Psoas muscle (tissue), 8 donors: ENCODE data around the gene ADAMTS3. TPM values are rescaled to one million over a fixed set of nuclear protein-coding genes. Genes with fewer than 3 reads are reported as not detected.

ENCODE experiments used
- ATAC-seq, 4 donors: fragments of 200-7000 bp; cut with Tn5 transposase; one replicate each; pipeline ENCODE4 v1.9.1; 2020; ENCODE audit warnings: moderate library complexity in 3 of 4, mild to moderate bottlenecking in 2 of 4
- DNase-seq, 2 donors: peaks; one replicate each; pipeline ENCODE4 v3.0.0-alpha.2; 2020
- H3K27ac ChIP-seq: fragments of 200-600 bp; one replicate; pipeline ENCODE4 v1.8.0; 2022
- H3K27me3 ChIP-seq, 3 donors: fragments of 200-600 bp in 1 of 3; one replicate each; pipeline versions ENCODE4 v1.6.1 to v1.8.0; 2013 to 2022; ENCODE audit warnings: low read length in 2 of 3, mild to moderate bottlenecking in 2 of 3, moderate library complexity in 1 of 3; ENCODE audit not compliant: insufficient read depth in 3 of 3
- H3K36me3 ChIP-seq, 2 donors: fragments of 200-600 bp in 1 of 2; one replicate each; pipeline versions ENCODE4 v1.6.1 to v1.8.0; 2013 to 2022; ENCODE audit warnings: low read depth in 1 of 2, mild to moderate bottlenecking in 1 of 2, moderate library complexity in 1 of 2; ENCODE audit not compliant: insufficient read depth in 1 of 2
- H3K4me1 ChIP-seq: fragments of 200-600 bp; one replicate; pipeline ENCODE4 v1.8.0; 2022
- H3K4me3 ChIP-seq: fragments of 200-600 bp; one replicate; pipeline ENCODE4 v1.8.0; 2022; ENCODE audit warnings: mild to moderate bottlenecking
- H3K9me3 ChIP-seq: fragments of 200-600 bp; one replicate; pipeline ENCODE4 v1.8.0; 2022
- WGBS, 3 donors: extraction: QIAGEN DNeasy Blood & Tissue Kit; methylation state at CpG; one replicate each; pipeline versions ENCODE4 v1.1.6 to v1.1.7; 2013; 5-methylcytosine and 5-hydroxymethylcytosine counted together
- intact Hi-C, 2 donors: fragments of 100-400 bp; cut with DNase I; formaldehyde crosslinking; loops; one replicate each; pipeline versions ENCODE4 v1.11.0 to v1.14.2; 2022
- polyA plus RNA-seq, 3 donors: library from polyadenylated mRNA; stranded (reverse); fragments of 200-250 nt; gene quantifications; one replicate each; pipeline ENCODE4 v1.2.3, GENCODE V29; 2013
- total RNA-seq, 4 donors: library from RNA; stranded (reverse); fragmentation: NEBNext Ultra II Directional in 2 of 4; extraction: Animal tissue kit (Norgen Biotek cat#: 25700) in 2 of 4; gene quantifications; one replicate each; pipeline versions ENCODE4 v1.2.1 to v1.2.4, GENCODE V29; 2021 to 2023
- TF ChIP-seq, protein P1 (sequence below): fragments of 200-600 bp; IDR thresholded peaks from one replicate; pipeline ENCODE4 v1.8.0; 2022; ENCODE audit warnings: antibody characterized with exemption
- donor health status: healthy with polysubstance abuse.
- donor health status: DM: no; HTN: no; CAD: no; lungs with moderate emphysema.
- donor health status: Bipolar disorder and iron deficiency.
- donor health status: healthy.
- donor health status: DM: yes; HTN: yes; CAD: no.
- donor health status: DM: no; HTN: no; CAD: no.
- donor health status: DM: no; HTN: no; CAD: no.
- donor health status: DM: yes; HTN: yes; CAD: no.

Gene ADAMTS3
- total and polyA plus RNA-seq, 7 donors = 0.01 to 0.89 (median 0.13) TPM

DNA sequence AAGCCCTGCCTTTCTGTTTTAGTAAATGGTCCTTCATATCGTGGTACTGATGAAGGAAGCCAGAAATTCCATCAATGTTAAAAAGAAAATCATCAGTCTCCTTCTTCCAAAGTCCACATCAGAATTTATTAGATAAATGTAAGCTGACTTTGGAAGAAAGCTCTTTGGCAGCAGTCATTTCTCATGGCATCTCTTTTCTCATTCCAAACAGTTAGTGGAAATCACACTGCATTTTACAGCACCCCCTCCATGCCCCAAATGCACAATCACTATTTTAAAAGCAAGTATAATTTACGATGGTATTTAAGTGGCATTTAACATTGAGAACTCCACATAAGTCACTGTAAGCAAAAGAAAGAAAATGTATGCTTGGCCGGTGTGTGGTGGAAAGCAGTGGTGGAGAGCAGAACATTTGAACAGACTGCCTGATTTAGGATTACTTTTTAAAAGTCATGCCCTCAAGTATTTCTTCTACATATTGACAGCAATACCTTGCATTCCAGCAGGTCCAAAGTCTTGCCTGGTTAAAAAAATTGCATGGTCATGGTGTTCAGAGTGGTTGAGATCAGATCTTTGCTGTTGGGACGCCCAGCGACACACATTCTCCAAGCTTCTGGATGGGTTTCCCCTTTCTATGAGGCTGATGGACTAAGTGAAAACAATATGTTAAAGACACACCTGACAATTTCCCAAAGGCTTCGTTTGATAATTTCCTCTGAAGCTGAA lies 248.6 kb downstream of the ADAMTS3 start:
- peaks cover 0 to 5% (median 0%) of the 10 kb centered on the region in 3 donors for H3K27me3 ChIP-seq
- H3K9me3 ChIP-seq = no peaks in the 10 kb centered on the region
- H3K4me3 ChIP-seq = no peak overlapping the region
- no peak for ATAC-seq
- no peaks in the 10 kb centered on the region for H3K4me1 ChIP-seq
- intact Hi-C loops = loop anchor here in 1 of 2 donors (10.0 kb wide), 1 partner anchor 694 kb away; no protein-coding TSS in a partner anchor
- H3K36me3 ChIP-seq = no peaks in the 10 kb centered on the region
- no peak for DNase-seq
- TF ChIP-seq, protein P1, sequence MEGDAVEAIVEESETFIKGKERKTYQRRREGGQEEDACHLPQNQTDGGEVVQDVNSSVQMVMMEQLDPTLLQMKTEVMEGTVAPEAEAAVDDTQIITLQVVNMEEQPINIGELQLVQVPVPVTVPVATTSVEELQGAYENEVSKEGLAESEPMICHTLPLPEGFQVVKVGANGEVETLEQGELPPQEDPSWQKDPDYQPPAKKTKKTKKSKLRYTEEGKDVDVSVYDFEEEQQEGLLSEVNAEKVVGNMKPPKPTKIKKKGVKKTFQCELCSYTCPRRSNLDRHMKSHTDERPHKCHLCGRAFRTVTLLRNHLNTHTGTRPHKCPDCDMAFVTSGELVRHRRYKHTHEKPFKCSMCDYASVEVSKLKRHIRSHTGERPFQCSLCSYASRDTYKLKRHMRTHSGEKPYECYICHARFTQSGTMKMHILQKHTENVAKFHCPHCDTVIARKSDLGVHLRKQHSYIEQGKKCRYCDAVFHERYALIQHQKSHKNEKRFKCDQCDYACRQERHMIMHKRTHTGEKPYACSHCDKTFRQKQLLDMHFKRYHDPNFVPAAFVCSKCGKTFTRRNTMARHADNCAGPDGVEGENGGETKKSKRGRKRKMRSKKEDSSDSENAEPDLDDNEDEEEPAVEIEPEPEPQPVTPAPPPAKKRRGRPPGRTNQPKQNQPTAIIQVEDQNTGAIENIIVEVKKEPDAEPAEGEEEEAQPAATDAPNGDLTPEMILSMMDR = no peak
- H3K27ac ChIP-seq = no peak overlapping the region
- WGBS, 3 donors = 69 to 72% (median 70%) methylated on average over 6 of the region's 6 CpGs

DNA sequence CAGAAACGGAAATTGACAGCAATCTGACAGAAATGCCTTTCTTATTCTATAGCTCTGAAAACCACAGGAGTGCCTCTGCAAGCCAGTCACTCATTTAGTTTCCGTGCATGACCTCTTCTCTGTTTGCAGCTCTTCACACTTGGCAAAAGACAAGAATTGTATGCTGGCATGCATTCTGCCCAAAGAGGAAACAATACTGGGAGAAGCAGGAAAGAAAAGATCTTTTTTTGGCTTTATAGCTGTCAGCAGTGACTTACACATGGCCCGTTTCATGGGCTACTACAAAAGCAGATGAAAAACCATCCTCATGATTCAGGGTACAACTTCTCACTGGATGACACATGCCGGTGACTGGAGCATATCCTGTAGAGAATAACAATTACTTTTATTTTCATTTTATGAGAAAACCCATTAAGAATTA lies 249.4 kb downstream of the ADAMTS3 start:
- Histone ChIP-seq H3K27me3 (peaks cover 0 to 5% (median 0%) of the 10 kb centered on the region in 3 donors), H3K4me3 (no peak overlapping the region), H3K36me3 (no peaks in the 10 kb centered on the region), H3K27ac (no peak overlapping the region), H3K4me1 (no peaks in the 10 kb centered on the region), H3K9me3 (no peaks in the 10 kb centered on the region)
- intact Hi-C loops = loop anchor here in 1 of 2 donors (10.0 kb wide), 1 partner anchor 695 kb away; no protein-coding TSS in a partner anchor
- ATAC-seq = no peak
- TF ChIP-seq, protein P1 = no peak
- WGBS, 3 donors = 18 to 33% (median 21%) methylated on average over 4 of the region's 4 CpGs
- DNase-seq = no peak

DNA sequence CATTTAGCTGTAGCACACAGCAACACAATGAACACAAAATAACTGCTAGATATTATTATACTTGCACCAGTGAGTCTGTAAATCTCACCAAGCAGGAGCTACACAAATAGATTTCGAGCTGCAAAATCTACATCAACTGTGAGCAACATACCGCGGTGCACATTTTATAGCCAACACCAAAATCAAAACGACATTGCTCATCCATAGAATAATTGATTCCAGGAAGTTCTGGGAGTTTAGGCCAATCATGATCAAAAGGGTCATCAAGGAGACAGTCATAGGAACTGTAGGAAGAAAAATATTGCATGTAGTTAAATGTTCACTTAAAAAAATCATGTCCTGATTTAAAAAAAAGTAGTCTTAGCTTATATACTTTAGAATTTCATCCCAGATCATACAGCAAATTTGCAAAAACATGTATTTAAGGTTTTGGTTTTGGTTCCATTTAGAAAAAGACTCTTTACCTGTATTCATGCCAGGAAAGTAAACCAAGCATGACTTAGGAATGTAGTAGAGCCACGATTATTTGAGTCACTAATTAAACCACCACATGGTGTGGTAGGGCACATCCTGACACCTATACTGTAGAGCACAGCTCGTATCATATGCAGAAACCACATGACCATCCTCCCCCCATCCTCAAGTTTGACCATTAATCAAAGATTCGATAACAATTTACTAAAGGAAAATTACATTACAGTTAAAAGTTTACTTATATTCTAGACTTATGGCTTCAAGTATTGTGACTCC lies 250.4 kb downstream of the ADAMTS3 start:
- DNase-seq (no peak), ATAC-seq (no peak)
- Histone ChIP-seq H3K4me3 (no peak overlapping the region), H3K4me1 (peaks cover 3% of the 10 kb centered on the region), H3K27me3 (peaks cover 0 to 5% (median 0%) of the 10 kb centered on the region in 3 donors), H3K36me3 (no peaks in the 10 kb centered on the region), H3K9me3 (no peaks in the 10 kb centered on the region), H3K27ac (no peak overlapping the region)
- 60 to 66% (median 62%) methylated on average over 7 of the region's 7 CpGs for WGBS, 3 donors
- intact Hi-C loops = no loop called here
- TF ChIP-seq, protein P1 = no peak

DNA sequence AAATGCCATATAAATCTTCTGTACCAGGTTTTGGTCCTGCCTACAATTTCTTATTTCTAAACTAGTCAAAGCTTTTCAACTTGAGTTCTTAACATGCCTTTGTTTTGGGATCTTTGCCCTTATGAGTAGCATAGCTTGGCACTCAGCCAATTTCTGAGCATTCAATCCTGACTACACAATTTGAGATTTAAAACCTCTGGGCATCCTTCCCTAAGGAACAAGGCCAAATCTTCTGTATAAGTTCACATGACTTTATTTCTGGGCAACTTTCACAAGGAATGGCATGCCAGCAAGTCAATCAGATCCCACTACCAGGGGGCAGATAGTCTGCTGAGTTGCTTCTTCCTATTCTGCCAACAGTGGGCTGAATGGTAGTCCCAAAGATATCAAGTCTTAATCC lies 254.2 kb downstream of the ADAMTS3 start:
- Histone ChIP-seq H3K4me3 (no peak overlapping the region), H3K27ac (no peak overlapping the region), H3K36me3 (no peaks in the 10 kb centered on the region), H3K4me1 (peaks cover 11% of the 10 kb centered on the region), H3K27me3 (no peaks in the 10 kb centered on the region), H3K9me3 (no peaks in the 10 kb centered on the region)
- TF ChIP-seq, protein P1 = no peak
- DNase-seq (no peak), ATAC-seq (no peak)
- intact Hi-C loops = no loop called here
